Left renal cortex interstitium (tissue), 4 donors: ENCODE data around the gene XPO5. TPM values are rescaled to one million over a fixed set of nuclear protein-coding genes. Genes with fewer than 3 reads are reported as not detected.
A peak's percentile ranks its signal among the peaks of the same experiment; 100 is the strongest.

Experiments used
- DNase-seq, 4 donors: peaks; one replicate each; pipeline ENCODE4 v3.0.0-alpha.2; 2013; ENCODE audit warnings: low read depth in 4 of 4, low spot score in 2 of 4, missing footprints in 1 of 4
- polyA plus RNA-seq, 4 donors: library from polyadenylated mRNA; unstranded; fragments of 120-200 nt; gene quantifications; one replicate each; pipeline ENCODE4 v1.2.1, GENCODE V29; 2013; ENCODE audit not compliant: insufficient read length in 4 of 4

Gene XPO5
- polyA plus RNA-seq, 4 donors, result 39.8 to 58.0 (median 46.0) TPM

- DNase-seq, result no peak
Observed at GRCh38 chr6:43520097-43520496, 55.7 kb downstream of the XPO5 start.

- DNase-seq, result no peak
Observed at GRCh38 chr6:43517505-43518357, 58.1 kb downstream of the XPO5 start.

- peak; percentile 93 to 98 (median 96) for DNase-seq
Observed at GRCh38 chr6:43516697-43517504, 58.9 kb downstream of the XPO5 start, which contains the start of the genes POLR1C and YIPF3. TSS of gene POLR1C (plus strand) at chr6:43517089. CDS start at chr6:43517110, 21 bp downstream. TSS of gene YIPF3 (minus strand) at chr6:43516926. CDS start at chr6:43516807, 119 bp downstream.

- DNase-seq, result no peak
Observed at GRCh38 chr6:43516367-43516696, 59.5 kb downstream of the XPO5 start.

GRCh38 chr6:43515808-43516207 lies 60.0 kb downstream of the XPO5 start:
- no peak for DNase-seq

- DNase-seq, result no peak
Observed at GRCh38 chr6:43511824-43512415, 63.9 kb downstream of the XPO5 start.

GRCh38 chr6:43510827-43511163 lies 65.0 kb downstream of the XPO5 start:
- DNase-seq, result no peak

GRCh38 chr6:43509984-43510826 lies 65.6 kb downstream of the XPO5 start, which contains the start of gene LRRC73:
TSS of gene LRRC73 (minus strand) at chr6:43510346. CDS start at chr6:43509785, 561 bp downstream.
- peak in 2 of 4 donors; percentile 42 to 60 for DNase-seq

GRCh38 chr6:43509142-43509983 lies 66.5 kb downstream of the XPO5 start:
- no peak for DNase-seq

- no peak for DNase-seq
Observed at GRCh38 chr6:43508481-43509141, 67.2 kb downstream of the XPO5 start.

- peak in 3 of 4 donors; percentile 52 to 77 (median 65) for DNase-seq
Observed at GRCh38 chr6:43506667-43507471, 69.0 kb downstream of the XPO5 start.

GRCh38 chr6:43506171-43506570 lies 69.7 kb downstream of the XPO5 start:
- DNase-seq, result no peak

GRCh38 chr6:43505718-43506117 lies 70.1 kb downstream of the XPO5 start:
- no peak for DNase-seq

- DNase-seq, result no peak
Observed at GRCh38 chr6:43504756-43505593, 70.9 kb downstream of the XPO5 start.

- DNase-seq, result no peak
Observed at GRCh38 chr6:43503443-43503842, 72.4 kb downstream of the XPO5 start.

- DNase-seq, result no peak
Observed at GRCh38 chr6:43502666-43503065, 73.2 kb downstream of the XPO5 start.

GRCh38 chr6:43500921-43501320 lies 74.9 kb downstream of the XPO5 start:
- DNase-seq, result no peak
